Tibial artery (tissue), 4 donors: ENCODE results near the gene DBNL.
"Not testable (repeated sequence)": the region's sequence is repeated elsewhere in the genome, so short reads cannot be mapped to it uniquely, and the experiment has no call there.

Experiments
- DNase-seq, 2 donors: peaks; one replicate each; pipeline ENCODE4 v3.0.0-alpha.2; 2019
- H3K27ac ChIP-seq, 2 donors: fragments of 200-600 bp; sonication (generic) in 1 of 2; 1 replicate in 1 of 2; 2 replicates in 1 of 2; pipeline ENCODE4 v1.5.1; 2018 to 2019; ENCODE audit warnings: mild to moderate bottlenecking in 1 of 2
- H3K27me3 ChIP-seq, 2 donors: fragments of 200-600 bp; sonication (generic) in 1 of 2; one replicate each; pipeline versions ENCODE4 v1.5.1 to v1.6.0; 2016 to 2019
- H3K36me3 ChIP-seq, 3 donors: fragments of 200-600 bp; sonication (generic) in 2 of 3; one replicate each; pipeline ENCODE4 v1.5.1; 2016 to 2019; ENCODE audit warnings: mild to moderate bottlenecking in 2 of 3
- H3K4me1 ChIP-seq, 4 donors: fragments of 200-600 bp; sonication (generic) in 2 of 4; 1 replicate in 3 of 4; 2 replicates in 1 of 4; pipeline ENCODE4 v1.5.1; 2016 to 2019
- H3K4me3 ChIP-seq, 2 donors: fragments of 200-600 bp; sonication (generic) in 1 of 2; 1 replicate in 1 of 2; 2 replicates in 1 of 2; pipeline ENCODE4 v1.5.1; 2018 to 2019; ENCODE audit warnings: mild to moderate bottlenecking in 2 of 2
- H3K9me3 ChIP-seq, 3 donors: fragments of 200-600 bp; sonication (generic) in 1 of 3; one replicate each; pipeline ENCODE4 v1.5.1; 2016 to 2019
- intact Hi-C: fragments of 100-400 bp; cut with DNase I; formaldehyde crosslinking; loops from one replicate; pipeline ENCODE4 v1.15.0; 2023; ENCODE audit warnings: low total_unique reads
- TF ChIP-seq, protein P1 (sequence below), 2 experiments: fragments of 200-600 bp in 1 of 2; fragments of 450-650 bp in 1 of 2; IDR thresholded peaks; one replicate each; pipeline ENCODE4 v1.5.1; 2017 to 2019; ENCODE audit warnings: antibody characterized with exemption in 2 of 2, mild to moderate bottlenecking in 1 of 2, moderate library complexity in 1 of 2

The DBNL gene

DNA sequence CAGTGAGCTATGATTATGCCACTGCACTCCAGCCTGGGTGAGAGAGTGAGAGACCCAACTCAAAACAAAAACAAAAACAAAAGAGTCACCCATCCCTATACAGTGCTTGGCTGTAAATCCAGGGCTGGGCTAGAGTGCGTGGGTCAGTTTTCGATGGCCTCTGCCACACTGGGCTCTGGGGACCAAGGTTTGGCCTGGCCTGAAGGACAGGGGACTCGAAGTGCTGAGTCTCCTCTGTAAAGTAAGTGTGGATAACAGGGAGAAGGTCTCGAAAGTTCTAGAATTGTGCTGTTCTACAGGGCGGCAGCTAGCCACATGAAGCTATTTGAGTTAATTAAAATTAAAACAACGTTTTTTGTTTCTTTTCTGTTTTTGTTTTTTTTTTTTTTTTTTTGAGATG is 12.5 kb upstream of the DBNL start:
- H3K27me3 ChIP-seq, intact Hi-C loops, H3K4me1 ChIP-seq, H3K27ac ChIP-seq, H3K36me3 ChIP-seq, H3K9me3 ChIP-seq, DNase-seq, H3K4me3 ChIP-seq: not testable (repeated sequence)

DNA sequence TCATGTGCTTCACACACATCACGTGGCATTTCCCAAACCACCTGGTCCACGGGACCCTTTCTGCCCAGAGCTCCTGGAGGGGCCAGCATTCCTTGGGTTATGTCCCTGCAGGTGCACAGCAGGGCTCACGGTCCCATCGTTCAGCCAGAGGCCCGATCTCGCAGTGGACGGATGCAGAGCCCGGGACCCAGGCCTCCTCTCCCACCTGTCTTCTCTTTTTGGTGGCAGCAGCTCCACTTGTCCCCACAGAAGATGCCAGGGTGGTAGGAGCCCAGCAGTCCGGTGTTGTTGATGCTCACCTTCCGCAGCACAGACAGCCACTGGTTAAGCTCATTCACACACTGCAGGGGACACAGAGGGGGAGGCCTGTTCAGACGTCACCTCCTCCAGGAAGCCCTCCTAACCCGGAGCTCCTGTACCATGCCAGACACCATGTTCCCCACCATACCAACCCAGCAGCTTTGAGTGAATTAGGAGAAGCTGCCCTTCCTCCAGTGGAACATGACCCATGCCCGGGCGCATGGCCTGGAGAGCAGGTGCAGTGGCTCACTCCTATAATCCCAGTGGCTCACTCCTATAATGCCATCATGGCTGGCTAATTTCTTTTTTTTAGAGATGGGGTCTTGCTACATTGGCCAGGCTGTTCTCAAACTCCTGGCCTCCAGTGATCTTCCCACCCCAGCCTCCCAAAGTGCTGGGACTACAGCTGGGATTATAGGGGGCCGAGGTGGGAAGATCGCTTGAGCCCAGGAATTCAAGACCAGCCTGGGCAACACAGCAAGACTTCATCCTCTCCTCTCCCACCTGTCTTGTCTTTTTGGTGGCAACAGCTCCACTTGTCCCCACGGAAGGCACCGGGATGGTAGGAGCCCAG is 10.3 kb upstream of the DBNL start:
- H3K36me3 ChIP-seq, H3K27me3 ChIP-seq, intact Hi-C loops, H3K4me3 ChIP-seq, H3K4me1 ChIP-seq, H3K27ac ChIP-seq, H3K9me3 ChIP-seq: not testable (repeated sequence)
- peak in 1 of 2 donors; percentile 16 for DNase-seq

DNA sequence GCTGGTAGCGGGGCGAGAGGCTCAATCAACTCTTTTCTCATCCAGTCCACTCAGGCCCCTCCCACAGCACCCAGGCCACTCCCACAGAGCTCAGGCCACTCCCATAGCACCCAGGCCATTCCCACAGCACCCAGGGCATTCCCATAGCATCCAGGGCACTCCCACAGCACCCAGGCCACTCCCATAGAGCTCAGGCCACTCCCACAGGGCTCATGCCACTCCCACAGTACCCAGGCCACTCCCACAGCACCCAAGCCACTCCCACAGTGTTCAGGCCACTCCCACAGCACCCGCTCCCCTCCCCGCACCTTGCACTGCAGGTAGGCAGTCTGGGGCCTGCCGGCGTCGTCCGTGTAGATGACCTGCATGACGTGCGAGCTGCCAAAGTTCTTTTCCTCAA is 8.1 kb upstream of the DBNL start:
- not testable (repeated sequence) for H3K27ac ChIP-seq

DNA sequence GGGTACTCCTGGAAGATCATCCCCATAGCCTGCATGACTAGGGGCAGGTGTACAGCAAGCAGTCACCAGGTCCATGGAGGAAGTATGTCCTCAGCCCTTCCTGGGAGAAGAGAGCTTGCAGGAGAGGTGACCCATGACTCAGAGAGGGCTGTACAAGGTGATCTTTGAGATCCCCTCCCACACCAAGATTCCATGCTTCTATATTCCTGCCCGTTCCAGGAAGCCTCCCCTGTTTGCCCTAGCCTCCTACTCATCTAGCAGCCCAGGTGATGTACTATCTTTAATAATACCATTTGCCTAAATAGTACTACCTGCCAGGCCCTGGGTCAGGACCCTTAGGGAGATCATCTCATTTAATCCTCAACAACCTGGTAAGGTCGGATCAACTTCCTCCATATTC is 6.6 kb upstream of the DBNL start:
- H3K4me3 ChIP-seq, H3K36me3 ChIP-seq, DNase-seq, intact Hi-C loops, H3K9me3 ChIP-seq, H3K4me1 ChIP-seq, H3K27ac ChIP-seq, H3K27me3 ChIP-seq: not testable (repeated sequence)

More for the DNA sequence above, 8.1 kb upstream of the DBNL start:
- DNase-seq, H3K4me1 ChIP-seq, H3K9me3 ChIP-seq, H3K36me3 ChIP-seq, intact Hi-C loops, H3K27me3 ChIP-seq, H3K4me3 ChIP-seq: not testable (repeated sequence)

DNA sequence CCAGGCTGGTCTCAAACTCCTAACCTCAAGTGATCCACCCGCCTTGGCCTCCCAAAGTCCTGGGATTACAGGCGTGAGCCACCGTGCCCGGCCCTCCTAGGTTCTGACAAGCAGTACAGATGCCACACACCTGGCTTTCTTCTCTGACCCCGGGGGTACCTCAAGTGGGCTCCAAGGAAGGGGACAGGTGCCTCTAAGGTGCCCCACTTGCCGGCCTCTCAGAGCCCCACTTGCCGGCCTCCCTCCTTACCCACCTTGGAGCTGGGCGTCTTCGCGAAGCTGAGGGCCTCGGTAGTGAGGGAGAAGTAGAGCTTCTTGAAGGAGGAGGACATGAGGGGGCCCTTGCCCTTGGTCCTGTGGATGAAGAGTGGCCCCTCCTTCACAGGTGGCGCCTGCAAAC is 5.9 kb upstream of the DBNL start:
- H3K4me3 ChIP-seq, intact Hi-C loops: not testable (repeated sequence)

DNA sequence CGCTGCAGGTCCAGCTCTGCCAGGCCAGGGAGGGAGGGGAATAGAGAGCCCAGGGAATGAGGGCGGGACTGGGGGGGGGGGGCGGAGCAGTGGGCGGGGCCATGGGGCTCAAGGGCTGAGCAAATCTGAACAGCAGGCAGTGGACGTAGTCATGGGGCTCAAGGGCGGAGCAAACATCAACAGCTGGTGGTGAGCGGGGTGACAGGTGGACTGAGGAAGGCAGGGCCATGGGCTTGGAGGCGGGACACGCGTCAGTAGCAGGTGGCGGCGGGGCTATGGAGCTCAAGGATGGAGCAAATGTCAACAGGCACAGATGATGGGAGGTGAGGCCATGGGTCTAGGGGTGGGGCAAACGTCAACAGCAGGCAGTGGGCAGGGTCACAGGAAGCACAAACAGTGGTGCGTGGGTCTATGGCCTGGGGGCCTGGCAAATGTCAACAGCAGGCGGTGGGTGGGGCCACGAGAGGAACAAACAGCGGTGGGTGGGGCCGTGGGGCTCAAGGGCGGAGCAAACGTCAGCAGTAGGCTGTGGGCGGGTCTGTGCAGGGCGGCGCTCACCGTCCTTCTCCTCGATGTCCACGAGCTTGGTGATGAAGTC is 5.4 kb upstream of the DBNL start:
- peak overlapping the region; percentile 66 to 74 for H3K27ac ChIP-seq
- H3K4me1 ChIP-seq, result peaks cover 0 to 14% (median 12%) of the 10 kb centered on the region in 4 donors
- H3K36me3 ChIP-seq, H3K27me3 ChIP-seq, intact Hi-C loops, H3K9me3 ChIP-seq: not testable (repeated sequence)
- peak; percentile 93 to 95 for DNase-seq
- H3K4me3 ChIP-seq, result peak overlapping the region; percentile 49 to 52

More for the DNA sequence above, 5.9 kb upstream of the DBNL start:
- H3K27me3 ChIP-seq, H3K27ac ChIP-seq, DNase-seq, H3K36me3 ChIP-seq, H3K9me3 ChIP-seq, H3K4me1 ChIP-seq: not testable (repeated sequence)

DNA sequence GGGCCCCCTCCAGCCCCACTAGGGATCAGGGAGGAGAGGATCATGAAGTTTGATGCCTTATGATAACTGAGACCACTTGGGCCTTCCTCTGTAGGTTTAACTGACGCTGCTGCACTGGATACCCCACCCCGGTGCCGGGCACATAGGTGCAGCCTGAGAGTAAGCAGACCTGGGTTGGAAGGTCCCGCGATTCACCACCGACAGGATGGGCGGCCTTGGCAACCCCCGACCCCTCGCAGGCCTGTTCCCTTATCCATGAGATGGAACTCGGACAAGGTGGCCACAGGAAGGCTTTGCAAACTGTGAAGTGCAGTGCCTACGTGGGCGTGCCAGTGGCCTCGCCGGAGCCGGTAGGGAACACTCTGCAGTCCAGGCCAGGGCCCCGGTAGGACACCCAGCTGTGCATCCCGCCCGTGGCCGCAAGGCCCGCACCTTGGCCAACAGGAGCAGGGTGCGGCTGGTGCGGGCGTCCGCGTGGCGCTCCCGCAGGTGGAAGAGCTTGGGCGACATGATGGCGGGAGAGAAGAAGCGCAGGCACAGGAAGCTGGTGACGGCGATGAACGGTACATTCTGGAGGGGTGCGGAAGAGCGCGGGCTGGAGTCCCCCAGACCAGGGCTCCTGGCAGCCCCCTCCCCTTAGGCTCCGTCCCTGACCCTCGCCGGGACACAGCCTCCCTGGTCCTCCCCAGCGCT is 4.6 kb upstream of the DBNL start:
- H3K27me3 ChIP-seq, H3K36me3 ChIP-seq, intact Hi-C loops, H3K9me3 ChIP-seq, DNase-seq: not testable (repeated sequence)
- Histone ChIP-seq H3K4me3 (peak overlapping the region; percentile 43 to 52), H3K4me1 (peaks cover 0 to 16% (median 14%) of the 10 kb centered on the region in 4 donors), H3K27ac (peak overlapping the region in 1 of 2 donors; percentile 46)

DNA sequence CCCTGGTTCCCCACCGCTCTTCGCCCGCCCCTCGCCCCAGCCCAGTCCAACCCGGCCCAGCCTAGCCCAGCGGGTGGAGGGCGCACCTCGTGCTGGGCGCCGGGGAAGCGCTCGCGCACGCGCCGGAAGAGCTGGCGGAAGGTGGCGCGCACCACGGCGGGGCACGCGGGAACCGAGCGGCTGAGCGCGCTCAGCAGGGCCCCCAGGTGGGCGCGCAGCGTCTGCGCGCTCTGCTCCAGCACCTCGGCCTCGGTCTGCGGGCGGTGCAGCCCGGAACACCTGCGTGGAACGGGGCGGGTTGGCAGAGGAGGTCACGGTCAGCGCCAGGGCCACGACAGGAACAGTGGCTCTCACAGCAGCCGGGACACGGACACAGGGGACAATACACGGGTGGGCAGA is 4.0 kb upstream of the DBNL start:
- peak overlapping the region in 1 of 2 donors; percentile 46 for H3K27ac ChIP-seq
- intact Hi-C loops, H3K9me3 ChIP-seq, DNase-seq, H3K36me3 ChIP-seq, H3K27me3 ChIP-seq: not testable (repeated sequence)
- peaks cover 0 to 21% (median 17%) of the 10 kb centered on the region in 4 donors for H3K4me1 ChIP-seq
- peak overlapping the region; percentile 43 to 52 for H3K4me3 ChIP-seq
- TF ChIP-seq, protein P1, sequence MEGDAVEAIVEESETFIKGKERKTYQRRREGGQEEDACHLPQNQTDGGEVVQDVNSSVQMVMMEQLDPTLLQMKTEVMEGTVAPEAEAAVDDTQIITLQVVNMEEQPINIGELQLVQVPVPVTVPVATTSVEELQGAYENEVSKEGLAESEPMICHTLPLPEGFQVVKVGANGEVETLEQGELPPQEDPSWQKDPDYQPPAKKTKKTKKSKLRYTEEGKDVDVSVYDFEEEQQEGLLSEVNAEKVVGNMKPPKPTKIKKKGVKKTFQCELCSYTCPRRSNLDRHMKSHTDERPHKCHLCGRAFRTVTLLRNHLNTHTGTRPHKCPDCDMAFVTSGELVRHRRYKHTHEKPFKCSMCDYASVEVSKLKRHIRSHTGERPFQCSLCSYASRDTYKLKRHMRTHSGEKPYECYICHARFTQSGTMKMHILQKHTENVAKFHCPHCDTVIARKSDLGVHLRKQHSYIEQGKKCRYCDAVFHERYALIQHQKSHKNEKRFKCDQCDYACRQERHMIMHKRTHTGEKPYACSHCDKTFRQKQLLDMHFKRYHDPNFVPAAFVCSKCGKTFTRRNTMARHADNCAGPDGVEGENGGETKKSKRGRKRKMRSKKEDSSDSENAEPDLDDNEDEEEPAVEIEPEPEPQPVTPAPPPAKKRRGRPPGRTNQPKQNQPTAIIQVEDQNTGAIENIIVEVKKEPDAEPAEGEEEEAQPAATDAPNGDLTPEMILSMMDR (IDR thresholded peaks at IDR 0.05), result peak in 1 of 2 experiments; percentile 10

DNA sequence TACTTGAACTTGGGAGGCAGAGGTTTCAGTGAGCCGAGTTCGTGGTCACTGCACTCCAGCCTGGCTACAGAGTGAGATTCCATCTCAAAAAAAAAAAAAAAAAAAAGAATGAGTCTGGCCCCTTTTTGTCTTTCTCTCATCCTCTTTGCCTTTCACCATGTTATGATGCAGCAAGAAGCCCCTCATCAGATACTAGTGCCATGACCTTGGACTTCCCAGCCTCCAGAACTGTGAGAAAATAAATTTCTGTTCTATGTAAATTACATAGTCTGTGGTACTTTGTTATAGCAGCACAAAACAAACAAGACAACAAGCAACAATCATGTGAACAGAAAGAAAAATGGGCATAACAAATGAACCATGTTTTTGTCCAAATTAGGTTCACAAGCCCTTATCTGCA is 2.3 kb upstream of the DBNL start:
- intact Hi-C loops, result no loop called here
- DNase-seq, result no peak
- H3K4me1 ChIP-seq, result peaks cover 0 to 38% (median 32%) of the 10 kb centered on the region in 4 donors

More for the DNA sequence above, 2.3 kb upstream of the DBNL start:
- peaks cover 0 to 13% (median 0%) of the 10 kb centered on the region in 3 donors for H3K36me3 ChIP-seq
- no peak overlapping the region for H3K4me3 ChIP-seq
- no peaks in the 10 kb centered on the region for H3K9me3 ChIP-seq
- H3K27me3 ChIP-seq, result no peaks in the 10 kb centered on the region
- H3K27ac ChIP-seq, result no peak overlapping the region
- TF ChIP-seq, protein P1 (IDR thresholded peaks at IDR 0.05), result no peak
